ENCODE results near the gene DDX31.

The DDX31 gene

GRCh38 chr9:132543960-132544359, 125.8 kb downstream of the DDX31 start:
- DNase-seq: no peak

GRCh38 chr9:132543251-132543650, 126.5 kb downstream of the DDX31 start:
- DNase-seq: no peak

Data from GOT3 (cell line).